ENCODE measurements around the gene TCL1B.

The TCL1B gene

DNA sequence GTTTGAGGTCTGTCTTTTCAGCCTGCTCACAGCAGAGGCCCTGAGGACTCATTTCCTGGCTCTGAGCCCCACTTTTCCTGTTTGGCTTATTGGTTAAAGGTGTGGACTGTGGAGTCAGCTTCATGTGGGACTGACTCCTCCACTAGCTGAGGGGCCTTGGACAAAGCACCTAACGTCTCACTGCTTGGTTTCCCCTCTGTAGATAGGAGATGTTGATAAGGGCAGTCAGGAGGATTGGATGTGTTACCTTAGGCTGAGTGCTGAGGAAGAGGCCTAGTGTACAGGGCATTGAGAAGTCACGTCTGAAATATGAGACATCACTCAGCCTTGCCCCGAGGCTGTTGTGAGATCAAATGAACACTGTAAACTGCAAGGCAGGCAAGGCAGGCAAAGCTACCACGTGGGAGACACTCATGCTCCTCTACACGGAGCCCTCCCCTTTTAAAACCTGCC is 54.8 kb downstream of the TCL1B start:
- no peak for DNase-seq (ENCODE audit: low read depth)

GRCh38 chr14:95741781-95742180 is 55.6 kb downstream of the TCL1B start:
- H3K4me3 ChIP-seq (ENCODE audit: control insufficient read depth, low read depth, low read length) = no peak overlapping the region
- DNase-seq (ENCODE audit: low read depth) = no peak
- no peak for TF ChIP-seq CTCF (conservative IDR thresholded peaks at IDR 0.05; ENCODE audit: control insufficient read depth, insufficient read depth, low read depth, low read length)

More for the DNA sequence above, 54.8 kb downstream of the TCL1B start:
- no peak for TF ChIP-seq CTCF (conservative IDR thresholded peaks at IDR 0.05; ENCODE audit: control insufficient read depth, insufficient read depth, low read depth, low read length)
- H3K4me3 ChIP-seq (ENCODE audit: control insufficient read depth, low read depth, low read length) = no peak overlapping the region
